GM03348 (cell line): ENCODE data around the gene CYREN.
"Not testable (repeated sequence)": the region's sequence is repeated elsewhere in the genome, so short reads cannot be mapped to it uniquely, and the experiment has no call there.

Experiments used
- DNase-seq: peaks from one replicate; pipeline ENCODE4 v3.0.0; 2012; ENCODE audit warnings: low spot score

Gene CYREN

DNA sequence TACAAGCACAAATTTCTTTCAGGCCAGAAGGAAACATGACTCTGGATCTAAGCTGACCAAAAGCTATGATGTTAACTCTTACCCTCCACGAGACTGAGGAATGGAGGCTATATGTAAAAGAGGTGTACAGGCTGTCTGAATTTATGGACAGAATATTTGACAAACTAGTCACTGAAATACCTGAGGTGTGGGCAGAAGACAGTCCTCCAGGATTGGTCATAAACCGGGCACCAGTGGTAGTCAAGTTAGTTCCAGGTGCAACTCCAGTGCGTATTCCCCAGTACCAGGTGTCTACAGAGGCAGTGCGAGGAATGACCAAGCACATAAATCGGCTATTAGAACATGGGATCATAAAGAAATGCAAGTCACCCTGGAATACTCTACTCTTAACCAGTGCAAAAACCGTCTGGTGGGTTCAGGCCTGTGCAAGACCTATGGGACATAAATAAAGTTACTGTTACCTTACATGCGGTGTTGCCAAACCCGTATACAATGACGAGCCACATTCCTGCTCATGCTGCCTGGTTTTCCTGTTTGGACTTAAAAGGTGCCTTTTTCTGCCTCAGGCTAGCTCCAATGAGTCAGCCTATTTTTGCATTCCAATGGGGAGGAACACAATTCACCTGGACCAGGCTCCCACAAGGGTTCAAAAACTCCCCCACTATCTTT lies 6.7 kb upstream of the CYREN start:
- DNase-seq: no peak

DNA sequence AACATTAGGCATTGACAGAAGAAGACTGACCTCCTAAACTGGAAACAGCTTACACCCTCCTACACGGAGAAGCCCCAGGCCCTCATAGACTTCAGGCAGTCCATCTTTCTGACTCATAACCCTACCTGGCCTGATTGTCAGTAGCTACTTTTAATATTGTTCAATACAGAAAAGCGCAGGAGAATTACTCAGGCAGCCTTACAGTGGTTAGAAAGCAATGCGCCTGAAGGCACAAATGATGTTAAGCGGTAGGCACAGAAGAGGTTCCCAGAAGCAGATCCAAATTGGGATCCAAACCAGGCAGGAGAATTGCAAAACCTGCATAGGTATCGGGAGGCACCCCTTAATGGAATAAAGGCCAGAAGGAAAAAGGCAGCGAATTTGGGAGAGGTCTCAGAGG lies 5.4 kb upstream of the CYREN start:
- DNase-seq: no peak

DNA sequence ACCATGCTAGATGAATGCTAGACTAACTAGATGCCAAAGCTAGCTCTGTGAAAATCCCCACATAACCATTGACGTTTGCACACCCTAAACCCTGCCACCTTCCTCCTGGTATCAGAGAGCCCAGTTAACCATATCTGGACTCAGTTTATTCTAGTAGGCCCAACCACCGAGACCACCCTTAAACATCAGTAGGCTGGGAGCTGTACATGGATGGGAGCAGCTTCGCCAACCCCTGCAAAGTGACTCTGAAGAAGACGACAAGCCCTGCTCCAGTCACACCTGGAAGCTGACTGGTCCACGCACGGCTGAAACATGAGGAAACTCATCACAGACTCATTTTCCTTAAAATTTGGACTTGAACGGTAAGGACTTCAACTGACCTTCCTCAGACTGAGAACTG lies 4.4 kb upstream of the CYREN start:
- DNase-seq: no peak

DNA sequence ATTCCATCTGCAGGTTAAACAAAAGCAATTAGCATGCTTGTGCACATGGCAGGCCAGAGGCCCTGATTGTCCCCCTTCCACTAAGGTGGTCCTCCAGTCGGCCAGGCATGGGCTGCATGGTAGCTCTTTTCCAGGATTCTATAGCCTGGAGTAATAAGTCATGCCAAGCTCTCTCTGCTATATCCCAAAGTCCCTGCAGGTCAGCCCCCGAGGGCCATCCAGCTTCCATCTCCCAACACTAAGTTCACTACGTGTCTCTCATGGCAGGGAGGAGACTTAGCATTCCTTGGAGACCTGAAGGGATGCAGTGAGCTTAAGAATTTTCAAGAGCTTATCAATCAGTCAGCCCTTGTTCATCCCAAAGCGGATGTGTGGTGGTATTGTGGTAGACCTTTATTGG lies 3.4 kb upstream of the CYREN start:
- DNase-seq: not testable (repeated sequence)

DNA sequence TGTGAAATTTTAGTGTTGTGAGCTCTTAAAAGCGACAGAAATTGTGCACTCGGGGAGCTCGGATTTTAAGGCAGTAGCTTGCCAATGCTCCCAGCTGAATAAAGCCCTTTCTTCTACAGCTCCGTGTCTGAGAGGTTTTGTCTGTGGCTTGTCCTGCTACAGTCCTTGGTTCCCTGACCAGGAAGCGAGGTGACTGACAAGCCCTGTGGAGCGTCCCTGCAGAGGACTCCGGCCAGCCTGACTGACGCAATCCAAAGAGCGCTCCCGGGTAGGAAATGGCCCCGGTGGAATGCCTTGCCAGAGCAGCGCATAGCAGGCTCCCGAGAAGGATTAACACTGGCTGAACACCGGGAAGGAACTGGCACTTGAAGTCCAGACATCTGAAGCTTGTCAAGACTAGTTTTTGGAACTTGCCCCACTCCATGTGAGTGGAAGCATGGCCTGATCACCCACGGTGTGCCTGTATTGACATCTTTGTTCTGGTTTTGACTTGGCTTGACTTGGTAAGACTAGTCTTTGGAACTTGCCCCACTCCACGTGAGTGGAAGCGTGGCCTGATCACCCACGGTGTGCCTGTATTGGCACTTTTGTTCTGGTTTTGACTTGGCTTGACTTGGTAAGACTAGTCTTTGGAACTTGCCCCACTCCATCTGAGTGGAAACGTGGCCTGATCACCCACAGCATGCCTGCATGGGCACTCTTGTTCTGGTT lies 1.2 kb upstream of the CYREN start:
- DNase-seq: not testable (repeated sequence)

DNA sequence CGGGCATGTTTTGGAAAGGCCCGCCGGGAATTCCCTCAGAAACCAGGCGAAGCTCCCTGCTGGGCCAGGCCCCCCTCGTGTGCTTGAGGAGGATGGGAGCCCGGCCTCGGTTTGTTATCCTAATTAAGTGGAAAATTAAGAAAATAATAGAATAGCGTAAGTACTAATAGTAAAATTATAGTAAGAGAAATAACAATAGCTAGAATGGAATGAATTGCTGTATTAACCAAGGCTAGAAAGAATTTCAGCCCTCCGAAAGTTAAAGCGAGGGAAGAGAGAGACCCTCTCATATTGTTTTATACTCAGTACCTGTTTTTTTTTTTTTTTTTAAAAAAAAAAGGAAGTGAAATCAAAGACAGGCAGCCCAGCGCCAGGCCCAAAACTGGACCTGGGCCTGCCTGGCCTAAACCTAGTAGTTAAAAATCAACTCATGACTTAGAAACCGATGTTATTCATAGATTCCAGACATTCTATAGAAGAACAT lies 533 bp upstream of the CYREN start:
- not testable (repeated sequence) for DNase-seq

DNA sequence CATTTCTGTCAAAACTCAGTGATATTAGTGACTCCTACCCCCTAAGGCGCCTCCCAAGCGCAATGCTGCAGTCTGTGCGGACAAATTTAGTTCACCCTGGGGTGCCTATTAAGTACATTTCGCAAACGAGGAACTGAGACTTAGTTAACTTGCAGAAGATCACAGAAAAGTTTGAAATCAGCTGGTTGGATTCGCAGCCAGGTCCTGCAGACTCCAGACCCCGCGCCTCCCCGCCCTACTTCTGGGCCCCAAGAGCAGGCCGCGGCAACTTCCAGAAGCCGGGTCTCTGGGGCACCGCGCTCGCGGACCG lies 588 bp downstream of the CYREN start:
- DNase-seq: no peak

DNA sequence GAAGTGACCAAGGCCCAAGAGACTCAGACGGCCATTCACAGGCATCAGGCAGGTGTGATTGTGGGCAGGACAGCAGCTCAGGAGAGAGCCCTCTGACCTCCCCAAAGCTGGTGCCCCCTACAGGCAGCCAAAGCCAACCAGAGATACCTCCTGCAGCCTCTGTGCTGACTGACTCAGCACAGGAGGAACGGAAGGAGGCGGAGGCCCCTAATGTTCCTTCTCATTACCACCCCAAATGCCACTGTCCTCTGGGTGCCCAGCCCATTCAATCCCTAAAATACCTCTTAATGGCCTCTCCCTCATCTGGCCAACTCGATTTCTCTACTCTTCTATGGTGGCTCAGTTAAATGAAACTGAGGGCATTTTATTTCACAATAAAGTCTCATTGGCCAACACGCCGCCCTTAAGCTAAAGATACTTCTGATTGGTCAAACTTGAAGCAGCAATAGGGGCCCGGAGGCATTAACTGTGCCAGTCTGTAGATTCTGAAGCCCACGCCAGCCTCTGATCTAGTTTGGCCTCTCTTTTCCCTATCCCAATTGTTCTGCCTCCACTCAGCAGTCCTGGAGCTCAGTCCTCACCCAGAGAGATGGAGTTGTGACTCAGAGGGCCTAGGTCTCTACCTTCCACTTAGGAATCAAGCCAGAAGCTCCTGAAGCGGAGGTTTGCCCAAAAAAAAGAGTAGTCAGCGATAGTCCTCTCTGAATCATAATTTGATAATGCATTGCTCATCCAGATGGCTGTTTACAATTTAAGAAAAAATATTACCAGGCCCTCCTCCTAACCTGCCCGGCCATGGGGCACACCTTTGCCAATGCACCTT lies 1.2 kb downstream of the CYREN start:
- DNase-seq: peak; percentile 42

DNA sequence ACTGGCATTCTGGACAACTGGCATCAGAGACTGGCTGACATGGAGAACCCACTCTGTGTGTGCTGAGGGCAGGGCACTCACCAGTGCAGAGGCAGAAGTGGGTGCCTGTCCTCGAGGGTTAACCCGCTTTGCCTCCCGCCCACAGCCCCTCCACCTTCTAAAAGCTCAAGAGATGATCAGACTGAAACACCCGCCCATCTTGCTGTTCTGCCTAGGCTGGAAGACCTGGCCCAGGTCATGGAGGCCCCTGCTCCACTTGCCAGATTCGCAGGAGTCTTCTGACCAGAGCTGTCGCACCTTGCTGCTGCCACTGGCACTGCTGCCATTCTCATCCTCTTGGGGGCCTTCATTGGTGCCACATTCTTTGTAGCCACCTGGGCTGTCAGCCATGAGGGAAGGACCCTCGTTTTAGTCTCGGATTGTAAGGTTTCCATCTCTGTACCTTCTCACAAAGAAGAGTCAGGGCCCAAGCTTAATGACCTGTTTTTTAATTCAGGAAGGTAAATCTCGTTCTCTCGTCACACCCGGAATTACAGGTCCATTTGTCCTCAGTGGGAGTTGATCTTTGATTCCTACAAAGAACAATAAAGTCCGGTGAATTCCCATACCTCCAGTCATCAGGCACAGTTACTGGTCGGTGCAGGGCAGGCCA lies 1.9 kb downstream of the CYREN start:
- DNase-seq: no peak

DNA sequence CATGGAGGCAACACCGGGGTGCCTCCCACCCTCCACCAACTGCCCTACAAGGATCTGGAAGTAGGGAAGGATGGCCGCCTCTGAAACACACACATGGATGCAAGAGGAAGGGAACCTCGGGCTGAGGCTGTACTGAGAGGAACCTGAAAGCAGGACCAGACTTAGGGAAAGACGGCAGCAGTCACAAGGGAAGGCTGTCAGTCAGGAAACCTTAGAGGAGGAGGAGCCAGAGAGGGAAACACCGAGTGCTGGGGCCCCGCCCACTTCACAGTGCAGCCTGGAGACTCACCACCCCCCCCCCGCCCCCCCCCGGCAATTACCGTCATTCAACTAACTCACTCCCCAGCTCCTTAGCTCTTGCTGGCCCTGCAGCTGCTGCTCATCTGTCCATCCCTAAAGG lies 2.5 kb downstream of the CYREN start:
- no peak for DNase-seq

DNA sequence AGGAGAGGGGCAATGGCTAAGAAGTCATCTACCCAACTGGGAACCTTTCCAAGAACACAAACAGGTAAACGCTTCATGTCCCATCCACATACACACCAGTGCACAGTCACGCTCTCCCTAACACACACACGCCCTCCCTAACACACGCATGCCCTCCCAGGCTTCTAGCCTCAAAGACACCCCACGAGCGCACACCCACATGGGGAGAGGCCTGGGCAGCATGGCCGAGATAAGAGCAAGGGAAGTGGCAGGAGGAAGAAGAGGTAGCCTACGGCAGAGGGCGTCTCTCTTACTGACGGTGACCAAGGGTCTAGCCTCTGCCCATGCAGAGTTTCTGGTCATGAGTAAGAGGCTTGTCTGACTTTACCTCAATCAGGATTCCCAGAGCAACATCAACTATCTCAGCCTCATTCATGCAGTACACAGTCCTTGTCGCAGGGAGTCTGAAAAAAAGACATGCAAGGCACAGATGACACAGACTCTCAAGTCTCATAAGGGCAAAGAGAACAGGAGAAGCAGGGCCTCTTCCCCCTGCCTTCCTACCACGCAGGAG lies 3.1 kb downstream of the CYREN start:
- DNase-seq: no peak

DNA sequence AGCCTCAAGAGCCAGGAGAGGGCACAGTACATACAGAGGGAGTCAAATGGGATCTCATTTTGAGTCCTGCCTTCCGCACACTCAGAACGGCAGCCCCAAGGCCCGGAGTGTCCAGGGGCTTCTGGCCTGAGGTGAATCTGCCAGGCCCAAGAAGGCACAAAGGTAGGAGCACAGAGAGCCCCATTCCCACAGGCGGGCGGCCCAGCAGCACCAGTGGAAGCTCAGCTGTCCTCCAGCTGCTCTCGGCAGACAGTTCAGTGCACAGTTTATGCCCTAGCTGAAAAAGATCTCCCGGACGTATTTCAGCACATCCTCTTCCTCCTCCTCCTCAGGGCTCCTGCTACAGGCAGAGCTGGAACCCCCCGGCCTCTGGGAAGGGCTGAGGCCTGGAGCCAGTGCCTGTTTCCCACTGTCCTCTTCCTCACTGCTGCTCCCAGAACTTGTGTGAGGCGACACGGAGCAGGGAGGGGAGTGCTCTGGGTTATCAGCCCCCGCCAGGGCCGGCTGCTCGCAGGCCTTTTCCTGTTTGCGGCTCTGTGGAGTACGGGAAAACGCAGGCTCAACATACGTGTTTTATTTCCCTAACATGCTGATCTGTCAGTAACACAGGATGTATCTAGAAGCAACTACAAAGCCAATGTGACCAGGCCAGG lies 4.0 kb downstream of the CYREN start:
- DNase-seq: no peak

DNA sequence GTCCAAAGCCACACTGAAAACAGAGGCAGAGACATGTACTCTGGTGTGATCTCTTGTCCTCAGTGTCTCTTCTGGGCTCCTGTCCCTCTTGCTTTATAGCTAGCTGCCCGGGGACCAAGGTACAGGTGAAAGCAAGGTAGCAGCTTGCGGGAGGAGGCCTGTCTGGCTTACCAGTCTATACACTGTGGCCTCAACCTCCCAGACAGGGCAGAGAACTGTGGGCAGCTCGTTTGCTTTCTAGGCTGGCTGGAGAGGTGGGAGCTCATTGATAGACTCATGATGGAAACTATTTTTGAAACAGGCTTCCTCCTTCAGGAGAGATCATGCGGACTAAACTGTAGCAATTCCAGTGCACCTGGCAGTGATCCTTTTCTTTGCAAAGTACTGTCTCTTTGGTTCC lies 4.6 kb downstream of the CYREN start:
- DNase-seq: no peak

DNA sequence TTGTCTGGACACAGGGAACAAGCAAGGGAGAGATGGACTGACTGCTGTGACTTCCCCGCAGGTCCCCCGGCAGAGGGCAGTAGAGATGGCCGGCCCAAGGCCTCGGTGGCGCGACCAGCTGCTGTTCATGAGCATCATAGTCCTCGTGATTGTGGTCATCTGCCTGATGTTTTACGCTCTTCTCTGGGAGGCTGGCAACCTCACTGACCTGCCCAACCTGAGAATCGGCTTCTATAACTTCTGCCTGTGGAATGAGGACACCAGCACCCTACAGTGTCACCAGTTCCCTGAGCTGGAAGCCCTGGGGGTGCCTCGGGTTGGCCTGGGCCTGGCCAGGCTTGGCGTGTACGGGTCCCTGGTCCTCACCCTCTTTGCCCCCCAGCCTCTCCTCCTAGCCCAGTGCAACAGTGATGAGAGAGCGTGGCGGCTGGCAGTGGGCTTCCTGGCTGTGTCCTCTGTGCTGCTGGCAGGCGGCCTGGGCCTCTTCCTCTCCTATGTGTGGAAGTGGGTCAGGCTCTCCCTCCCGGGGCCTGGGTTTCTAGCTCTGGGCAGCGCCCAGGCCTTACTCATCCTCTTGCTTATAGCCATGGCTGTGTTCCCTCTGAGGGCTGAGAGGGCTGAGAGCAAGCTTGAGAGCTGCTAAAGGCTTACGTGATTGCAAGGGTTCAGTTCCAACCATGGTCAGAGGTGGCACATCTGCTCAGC lies 6.0 kb downstream of the CYREN start:
- DNase-seq: no peak

DNA sequence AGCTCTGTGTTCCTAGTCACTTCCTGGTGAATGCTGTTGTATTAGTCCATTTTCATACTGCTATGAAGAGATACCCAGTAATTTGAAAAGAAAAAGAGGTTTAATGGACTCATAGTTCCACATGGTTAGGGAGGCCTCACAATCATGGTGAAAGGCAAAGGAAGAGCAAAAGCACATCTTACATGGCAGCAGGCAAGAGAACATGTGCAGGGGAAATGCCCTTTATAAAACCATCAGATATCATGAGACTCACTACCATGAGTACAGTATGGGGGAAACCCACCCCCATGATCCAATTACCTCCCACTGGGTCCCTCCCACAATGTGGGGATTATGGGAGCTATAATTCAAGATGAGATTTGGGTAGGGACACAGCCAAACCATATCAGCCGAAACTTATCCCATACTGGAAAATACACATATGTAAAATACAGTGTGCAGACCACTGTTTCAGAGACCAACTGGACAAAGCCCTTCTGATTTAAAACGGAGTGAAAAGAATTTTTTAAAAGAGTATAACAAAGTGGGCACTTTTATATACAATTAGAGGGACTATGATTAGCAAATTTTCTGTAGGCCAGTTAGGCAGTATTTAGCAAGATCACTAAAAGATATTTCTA lies 8.0 kb downstream of the CYREN start:
- no peak for DNase-seq

DNA sequence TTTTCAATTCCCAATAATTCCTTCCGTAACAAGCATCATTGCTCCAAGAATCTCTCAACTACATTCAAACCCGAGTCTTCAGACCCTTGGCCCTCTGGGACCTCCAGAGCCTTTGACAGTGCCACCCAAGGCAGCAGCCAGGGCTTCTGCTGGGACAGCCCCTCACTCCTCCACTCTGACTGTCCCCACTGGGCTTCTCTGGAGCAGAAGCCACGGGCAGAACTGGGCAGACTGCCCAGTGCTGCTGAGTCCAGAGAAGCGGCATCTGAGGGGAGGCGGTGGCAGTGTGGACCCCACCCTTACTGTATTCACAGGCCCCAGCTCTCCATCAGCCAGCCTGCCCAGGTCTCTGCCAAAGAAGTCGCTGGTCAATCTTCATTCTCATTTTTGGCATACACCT lies 8.8 kb downstream of the CYREN start:
- DNase-seq: no peak

DNA sequence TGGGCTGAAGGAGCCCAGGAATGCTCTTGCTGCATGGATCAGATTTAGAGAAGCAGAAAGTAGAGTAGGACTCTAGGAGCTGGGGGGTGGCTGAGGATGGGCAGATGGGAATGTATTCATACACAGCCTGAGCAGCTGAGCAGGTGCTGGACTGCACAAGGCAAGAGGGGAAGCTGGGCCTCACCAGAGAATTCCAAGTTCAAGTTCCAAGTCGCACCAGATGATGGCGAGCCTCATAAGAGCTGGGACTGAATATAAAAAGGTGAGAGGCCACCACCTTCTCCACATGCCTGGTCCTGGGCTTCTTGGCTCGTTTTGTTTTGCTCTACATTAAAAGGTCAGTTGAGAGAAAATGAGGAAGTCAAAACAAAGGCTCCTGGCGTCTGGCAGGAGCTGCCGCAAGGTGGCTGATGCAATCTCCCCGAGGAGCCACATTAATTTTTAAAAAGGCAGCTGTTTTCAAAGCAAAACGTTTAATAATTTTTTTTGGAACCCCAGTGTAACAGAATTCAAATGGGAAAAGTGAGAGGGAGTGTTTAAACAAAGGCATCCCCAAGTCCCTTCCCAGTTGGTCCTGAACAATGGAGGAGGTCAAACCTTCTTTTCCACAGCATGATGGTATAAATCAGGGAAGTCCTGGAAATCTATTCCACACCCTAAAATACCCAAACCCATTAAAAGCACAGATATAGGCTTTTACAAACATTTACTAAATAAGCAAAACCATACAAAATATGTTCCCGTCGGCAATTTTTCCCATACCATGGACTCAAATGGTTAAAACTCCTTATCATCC lies 9.5 kb downstream of the CYREN start:
- no peak for DNase-seq

DNA sequence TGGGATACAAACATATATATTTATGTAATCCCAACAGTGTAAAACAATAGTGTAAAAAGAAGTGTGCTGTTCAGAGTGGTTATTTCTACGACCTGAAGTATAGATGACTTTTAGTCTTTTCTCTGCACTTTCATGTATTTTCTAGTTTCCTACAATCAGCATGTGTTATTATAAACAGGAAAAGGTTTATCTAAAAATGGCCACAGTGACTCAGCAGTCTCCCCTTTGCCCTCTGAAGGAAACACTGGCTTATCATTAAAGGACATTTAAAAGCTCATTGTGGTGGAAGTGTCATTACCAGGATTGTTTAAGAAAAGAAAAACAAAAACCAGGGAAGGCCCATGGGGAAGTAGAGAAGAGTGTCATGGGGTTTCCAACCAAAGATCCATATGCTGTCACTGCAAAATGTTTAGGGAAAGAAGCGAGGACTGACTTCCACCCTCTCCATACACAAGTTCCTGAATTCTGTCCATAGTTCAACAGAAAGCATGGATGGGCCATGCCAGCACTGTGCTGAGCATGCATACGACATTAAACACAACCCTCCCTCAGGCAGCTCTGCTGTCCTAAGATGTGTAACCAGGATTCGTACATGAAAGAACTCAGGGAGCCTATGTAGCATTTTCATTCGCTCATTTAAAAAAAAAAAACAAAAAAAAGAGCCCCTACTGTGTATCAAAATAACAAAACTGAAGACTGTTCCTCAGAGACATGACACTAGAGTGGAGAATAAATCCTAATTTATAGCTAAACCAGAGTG lies 10.2 kb downstream of the CYREN start:
- no peak for DNase-seq
